ENCODE data around the gene MAN1A1. TPM values are rescaled to one million over a fixed set of nuclear protein-coding genes. Genes with fewer than 3 reads are reported as not detected.

Gene MAN1A1
- total and polyA plus RNA-seq, 2 of the 8 experiments (the other 6 are each of a cell fraction or from before 2014, with no cell fraction given): 1.8 to 5.4 TPM

GRCh38 chr6:119276211-119276610, 73.3 kb downstream of the MAN1A1 start (continued):
- TF ChIP-seq NANOG (IDR thresholded peaks at IDR 0.05; ENCODE audit: insufficient read depth, low read depth, low read length, poor library complexity, severe bottlenecking): no peak
